ENCODE results near the gene TLCD1.

TLCD1 gene

GRCh38 chr17:28675980-28676379 is 50.1 kb downstream of the TLCD1 start:
- peaks cover 90 to 95% of the 10 kb centered on the region in 2 experiments for H3K36me3 ChIP-seq (ENCODE audit: control insufficient read depth in 2 of 2, insufficient read depth in 1 of 2, low read length in 2 of 2)
- TF ChIP-seq ZNF132 (tag by site-specific recombination; IDR thresholded peaks at IDR 0.05; ENCODE audit: borderline replicate concordance) (no peak), ZNF513 (tag by site-specific recombination; IDR thresholded peaks at IDR 0.05) (peak; percentile 74), ZNF239 (tag by site-specific recombination; IDR thresholded peaks at IDR 0.05) (peak; percentile 85)
- H3K4me1 ChIP-seq (ENCODE audit: control insufficient read depth, insufficient read depth, low read length) = no peaks in the 10 kb centered on the region
- H3K27ac ChIP-seq (ENCODE audit: extremely low read depth, low read depth, low read length) = no peak overlapping the region
- H3K9me3 ChIP-seq (ENCODE audit: control insufficient read depth, insufficient read depth, low read depth, low read length) = no peaks in the 10 kb centered on the region
- ChIA-PET CTCF (interaction anchor here (0.8 to 1.9 kb wide), 7 partner anchors 14 to 135 kb away, joined by 3 to 18 read pairs (median 5); partner anchors contain the start of genes SDF2 and SUPT6H), POLR2A (interaction anchor here (1.0 to 2.2 kb wide), 3 partner anchors 14 to 44 kb away, joined by 6 to 13 read pairs (median 8); partner anchors contain the start of genes RPL23A, SDF2 and SUPT6H)
- H3K4me3 ChIP-seq (ENCODE audit: low read depth, low read length) = no peak overlapping the region

- no peaks in the 10 kb centered on the region for H3K4me1 ChIP-seq (ENCODE audit: control insufficient read depth, insufficient read depth, low read length)
- peaks cover 90 to 95% of the 10 kb centered on the region in 2 experiments for H3K36me3 ChIP-seq (ENCODE audit: control insufficient read depth in 2 of 2, insufficient read depth in 1 of 2, low read length in 2 of 2)
- ChIA-PET POLR2A (interaction anchor here (0.9 to 2.2 kb wide), 3 partner anchors 14 to 44 kb away, joined by 3 to 13 read pairs (median 8); partner anchors contain the start of genes RPL23A, SDF2 and SUPT6H), CTCF (interaction anchor here (0.7 to 1.9 kb wide), 11 partner anchors 14 to 135 kb away, joined by 3 to 18 read pairs (median 3); partner anchors contain the start of genes SDF2 and SUPT6H)
- H3K9me3 ChIP-seq (ENCODE audit: control insufficient read depth, insufficient read depth, low read depth, low read length) = no peaks in the 10 kb centered on the region
- H3K4me3 ChIP-seq (ENCODE audit: low read depth, low read length) = no peak overlapping the region
- H3K27ac ChIP-seq (ENCODE audit: extremely low read depth, low read depth, low read length) = no peak overlapping the region
- TF ChIP-seq ZNF146 (tag by site-specific recombination; IDR thresholded peaks at IDR 0.05) = no peak
- TF ChIP-seq ZNF777 (tag by site-specific recombination; IDR thresholded peaks at IDR 0.05; ENCODE audit: borderline replicate concordance) = no peak
- no peak for TF ChIP-seq ZNF521 (tag by site-specific recombination; IDR thresholded peaks at IDR 0.05)
- TF ChIP-seq, protein P1, sequence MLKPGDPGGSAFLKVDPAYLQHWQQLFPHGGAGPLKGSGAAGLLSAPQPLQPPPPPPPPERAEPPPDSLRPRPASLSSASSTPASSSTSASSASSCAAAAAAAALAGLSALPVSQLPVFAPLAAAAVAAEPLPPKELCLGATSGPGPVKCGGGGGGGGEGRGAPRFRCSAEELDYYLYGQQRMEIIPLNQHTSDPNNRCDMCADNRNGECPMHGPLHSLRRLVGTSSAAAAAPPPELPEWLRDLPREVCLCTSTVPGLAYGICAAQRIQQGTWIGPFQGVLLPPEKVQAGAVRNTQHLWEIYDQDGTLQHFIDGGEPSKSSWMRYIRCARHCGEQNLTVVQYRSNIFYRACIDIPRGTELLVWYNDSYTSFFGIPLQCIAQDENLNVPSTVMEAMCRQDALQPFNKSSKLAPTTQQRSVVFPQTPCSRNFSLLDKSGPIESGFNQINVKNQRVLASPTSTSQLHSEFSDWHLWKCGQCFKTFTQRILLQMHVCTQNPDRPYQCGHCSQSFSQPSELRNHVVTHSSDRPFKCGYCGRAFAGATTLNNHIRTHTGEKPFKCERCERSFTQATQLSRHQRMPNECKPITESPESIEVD (tag by site-specific recombination; IDR thresholded peaks at IDR 0.05) = no peak
- no peak for TF ChIP-seq GLIS2 (tag by site-specific recombination; IDR thresholded peaks at IDR 0.05)
Measured at GRCh38 chr17:28675490-28675889, 50.5 kb downstream of the TLCD1 start.
